Measurements from ENCODE around the gene SMC2.

The SMC2 gene

DNA sequence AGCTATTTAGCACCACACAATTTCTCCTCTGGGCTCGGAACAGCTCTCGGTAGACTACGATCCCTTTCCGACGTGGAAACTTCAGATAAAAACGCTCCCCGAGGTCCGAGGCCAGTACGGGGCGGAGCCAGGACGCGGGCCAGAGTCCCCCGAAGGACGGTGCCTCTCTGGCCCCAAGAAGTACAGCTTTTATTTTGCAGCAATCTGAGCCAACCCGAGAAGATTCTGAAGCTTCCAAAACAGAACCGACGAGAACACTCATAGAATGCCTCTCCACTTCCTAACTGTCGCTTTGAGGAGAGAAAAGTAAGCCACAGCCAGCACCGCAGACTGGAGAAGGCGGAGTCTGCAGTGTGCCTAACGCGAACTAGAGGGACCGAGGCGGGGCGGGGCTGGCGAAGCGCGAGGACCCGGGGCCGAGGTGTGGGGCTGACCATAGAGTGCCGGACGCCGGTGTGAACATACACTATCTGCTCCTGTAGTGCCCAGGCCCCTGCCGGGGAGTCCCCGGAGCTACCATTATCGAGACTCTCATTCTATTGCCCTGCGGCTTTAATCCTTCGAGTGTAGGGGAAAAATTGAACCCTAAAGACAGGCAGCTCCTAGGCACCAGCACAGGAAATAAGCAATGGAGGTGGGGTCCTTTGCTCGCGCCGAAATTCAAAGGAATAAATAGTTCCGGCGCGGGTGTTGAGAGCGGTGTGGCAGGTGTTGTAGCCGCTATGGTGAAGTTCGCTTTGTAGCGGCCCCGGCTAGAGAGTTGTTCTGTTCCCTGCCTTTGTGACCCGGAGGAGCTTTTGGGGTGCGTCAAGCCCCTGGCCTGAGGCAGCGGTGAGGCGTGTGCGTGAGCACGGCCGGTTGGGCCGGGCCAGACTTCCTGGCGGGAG, at the start of gene SMC2:
Gene SMC2, plus strand, starts transcription at position 663 of the 887 bp plus-strand sequence. CDS start 1,076 bp downstream, outside the sequence.
- peaks cover 5% of the 10 kb centered on the region for H3K36me3 ChIP-seq (ENCODE audit: insufficient read depth, low read length)
- H3K4me3 ChIP-seq (ENCODE audit: low read length), result peak within 1 kb of the TSS; percentile 88
- peak within 1 kb of the TSS; percentile 89 for H2AFZ ChIP-seq (ENCODE audit: low read depth, low read length)
- no peaks in the 10 kb centered on the region for H3K9me3 ChIP-seq (ENCODE audit: low read length)
- no peaks in the 10 kb centered on the region for H3K27me3 ChIP-seq (ENCODE audit: insufficient read depth, low read length)
- H3K4me1 ChIP-seq (ENCODE audit: insufficient read depth, low read length), result peaks cover 24% of the 10 kb centered on the region

DNA sequence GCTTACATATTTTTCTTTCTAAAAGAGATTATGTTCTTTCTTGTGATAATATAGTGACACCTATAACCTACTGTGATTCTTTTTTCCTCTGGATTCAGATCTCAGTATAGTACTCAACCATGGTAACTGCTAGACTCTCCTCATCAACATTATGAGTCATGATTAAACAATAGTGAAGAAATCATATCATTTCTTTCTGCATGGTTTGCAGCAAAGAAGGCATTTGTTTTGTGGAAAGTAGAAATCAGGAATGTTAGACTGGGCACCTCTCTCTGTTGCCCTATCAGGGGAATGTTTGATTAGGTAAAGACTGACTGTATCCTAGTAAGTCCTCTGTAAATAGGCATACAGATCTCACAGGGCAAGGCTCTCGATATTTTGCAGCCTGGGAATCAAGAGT, 25.6 kb upstream of the SMC2 start:
- no peaks in the 10 kb centered on the region for H3K27me3 ChIP-seq (ENCODE audit: insufficient read depth, low read length)
- no peaks in the 10 kb centered on the region for H3K4me1 ChIP-seq (ENCODE audit: insufficient read depth, low read length)
- H3K36me3 ChIP-seq (ENCODE audit: insufficient read depth, low read length), result no peaks in the 10 kb centered on the region
- H3K9me3 ChIP-seq (ENCODE audit: low read length), result no peaks in the 10 kb centered on the region
- no peak overlapping the region for H3K4me3 ChIP-seq (ENCODE audit: low read length)
- no peak overlapping the region for H2AFZ ChIP-seq (ENCODE audit: low read depth, low read length)

DNA sequence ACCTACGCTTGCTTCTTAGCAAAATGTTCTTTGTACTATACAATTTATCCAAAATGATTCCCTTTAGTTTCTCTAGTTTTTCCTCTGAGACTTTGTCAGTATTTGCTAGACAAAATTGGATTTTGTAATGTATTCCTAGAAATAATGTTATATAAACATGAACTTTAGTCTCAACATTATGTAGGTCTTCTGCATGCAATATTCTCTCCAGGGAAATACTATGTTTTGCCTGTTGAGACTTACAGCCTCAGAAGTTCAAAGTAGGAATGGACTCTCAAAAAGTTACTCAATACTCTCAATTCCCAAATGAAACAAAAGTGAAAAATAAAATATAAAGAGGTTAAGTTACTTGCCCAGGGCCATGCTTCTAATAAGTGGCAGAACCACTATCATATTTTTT, 24.8 kb upstream of the SMC2 start:
- Histone ChIP-seq H3K9me3 (ENCODE audit: low read length) (no peaks in the 10 kb centered on the region), H2AFZ (ENCODE audit: low read depth, low read length) (no peak overlapping the region), H3K4me3 (ENCODE audit: low read length) (no peak overlapping the region), H3K27me3 (ENCODE audit: insufficient read depth, low read length) (no peaks in the 10 kb centered on the region), H3K4me1 (ENCODE audit: insufficient read depth, low read length) (no peaks in the 10 kb centered on the region), H3K36me3 (ENCODE audit: insufficient read depth, low read length) (no peaks in the 10 kb centered on the region)

DNA sequence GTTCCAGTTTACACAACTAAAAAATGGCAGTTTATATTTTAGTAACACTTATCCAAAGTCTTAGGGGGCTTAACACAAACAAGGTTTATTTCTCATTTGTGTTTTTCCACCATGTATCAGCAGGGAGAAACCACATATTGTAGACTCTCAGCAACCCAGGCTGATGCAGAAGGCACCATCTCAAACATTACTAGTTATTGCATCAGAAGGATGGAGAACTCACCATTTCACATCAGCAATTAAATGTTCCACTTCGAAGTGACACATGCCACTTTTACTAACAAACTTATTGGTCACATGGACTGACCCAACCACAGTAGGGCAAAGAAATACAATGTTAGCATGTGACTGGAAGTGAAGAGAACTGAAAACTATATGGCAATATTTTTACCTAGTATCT, 22.5 kb upstream of the SMC2 start:
- no peaks in the 10 kb centered on the region for H3K36me3 ChIP-seq (ENCODE audit: insufficient read depth, low read length)
- H3K4me3 ChIP-seq (ENCODE audit: low read length), result no peak overlapping the region
- H3K4me1 ChIP-seq (ENCODE audit: insufficient read depth, low read length), result peaks cover 5% of the 10 kb centered on the region
- no peak overlapping the region for H2AFZ ChIP-seq (ENCODE audit: low read depth, low read length)
- H3K9me3 ChIP-seq (ENCODE audit: low read length), result no peaks in the 10 kb centered on the region
- no peaks in the 10 kb centered on the region for H3K27me3 ChIP-seq (ENCODE audit: insufficient read depth, low read length)

DNA sequence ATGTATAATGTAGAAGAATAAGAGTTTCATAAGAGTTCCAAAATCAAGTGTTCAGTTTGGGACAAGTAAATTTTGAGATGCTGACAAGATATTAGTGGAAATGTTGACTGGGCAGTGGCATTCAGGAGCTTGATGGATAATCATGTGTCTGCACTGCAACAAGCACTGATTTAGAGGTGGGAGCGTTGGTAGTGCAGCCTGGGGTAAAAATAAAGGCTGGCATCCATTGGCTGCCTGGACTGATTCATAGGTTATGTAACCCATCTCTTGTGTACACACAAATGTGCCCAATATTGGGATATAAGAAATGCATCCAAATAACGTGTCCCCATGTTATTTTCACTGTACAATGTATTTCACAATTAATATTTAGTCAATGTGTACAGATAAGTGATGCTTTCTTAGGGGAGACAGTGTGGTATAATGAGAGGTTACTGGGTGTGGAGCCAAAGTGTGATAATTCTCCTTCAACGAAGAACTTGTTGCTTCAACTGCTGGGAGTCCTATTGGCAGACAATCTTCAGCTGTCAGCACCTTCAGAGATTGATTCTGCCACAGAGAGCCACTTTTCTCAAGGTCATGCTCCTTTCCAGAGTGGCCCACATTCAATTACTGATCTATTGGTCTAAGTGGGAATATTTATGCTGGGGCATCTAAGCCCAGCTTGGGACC, 20.9 kb upstream of the SMC2 start:
- H3K27me3 ChIP-seq (ENCODE audit: insufficient read depth, low read length), result no peaks in the 10 kb centered on the region
- H3K36me3 ChIP-seq (ENCODE audit: insufficient read depth, low read length), result no peaks in the 10 kb centered on the region
- no peaks in the 10 kb centered on the region for H3K9me3 ChIP-seq (ENCODE audit: low read length)
- no peak overlapping the region for H2AFZ ChIP-seq (ENCODE audit: low read depth, low read length)
- H3K4me3 ChIP-seq (ENCODE audit: low read length), result no peak overlapping the region
- peaks cover 12% of the 10 kb centered on the region for H3K4me1 ChIP-seq (ENCODE audit: insufficient read depth, low read length)

DNA sequence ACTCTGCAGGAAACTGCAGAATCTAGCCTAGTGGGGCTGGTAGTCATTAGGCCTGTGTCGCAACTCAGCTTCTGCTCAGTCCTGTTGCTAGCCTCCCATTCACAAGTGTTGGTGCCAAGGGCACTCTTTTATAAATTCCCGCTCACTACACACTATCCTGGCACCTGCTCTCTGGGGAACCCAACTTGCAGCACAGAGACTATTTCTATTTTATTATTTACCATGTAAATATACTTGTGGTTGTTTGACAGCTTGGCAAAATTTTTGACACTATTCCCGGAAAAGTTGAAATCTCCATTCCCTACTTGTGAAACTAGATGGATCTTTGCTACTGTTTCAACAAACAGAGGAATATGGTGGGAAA, 20.4 kb upstream of the SMC2 start:
- H3K4me1 ChIP-seq (ENCODE audit: insufficient read depth, low read length), result peaks cover 12% of the 10 kb centered on the region
- H3K9me3 ChIP-seq (ENCODE audit: low read length), result no peaks in the 10 kb centered on the region
- H3K27me3 ChIP-seq (ENCODE audit: insufficient read depth, low read length), result no peaks in the 10 kb centered on the region
- H3K4me3 ChIP-seq (ENCODE audit: low read length), result no peak overlapping the region
- no peak overlapping the region for H2AFZ ChIP-seq (ENCODE audit: low read depth, low read length)
- no peaks in the 10 kb centered on the region for H3K36me3 ChIP-seq (ENCODE audit: insufficient read depth, low read length)

DNA sequence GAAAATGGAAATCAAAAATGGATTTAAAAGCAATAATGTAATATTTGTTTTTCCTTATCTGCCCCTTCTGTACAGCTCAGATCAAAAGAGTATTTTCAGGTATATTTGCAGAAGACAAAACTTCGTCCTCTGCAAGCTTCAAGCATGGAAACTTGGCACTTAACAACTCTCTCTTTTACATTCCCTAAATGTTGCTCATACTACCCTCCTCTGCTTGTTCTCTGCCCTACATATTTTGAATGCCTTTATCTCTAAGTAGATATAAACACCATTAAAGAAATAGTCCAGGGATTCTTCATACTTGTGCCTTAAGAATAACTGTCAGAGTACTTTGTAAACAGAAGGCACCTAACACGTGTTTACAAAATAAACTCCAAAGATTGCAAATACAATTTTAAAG, 19.2 kb upstream of the SMC2 start:
- Histone ChIP-seq H3K4me1 (ENCODE audit: insufficient read depth, low read length) (peaks cover 12% of the 10 kb centered on the region), H3K4me3 (ENCODE audit: low read length) (no peak overlapping the region), H3K36me3 (ENCODE audit: insufficient read depth, low read length) (no peaks in the 10 kb centered on the region), H3K9me3 (ENCODE audit: low read length) (no peaks in the 10 kb centered on the region), H3K27me3 (ENCODE audit: insufficient read depth, low read length) (no peaks in the 10 kb centered on the region), H2AFZ (ENCODE audit: low read depth, low read length) (no peak overlapping the region)

DNA sequence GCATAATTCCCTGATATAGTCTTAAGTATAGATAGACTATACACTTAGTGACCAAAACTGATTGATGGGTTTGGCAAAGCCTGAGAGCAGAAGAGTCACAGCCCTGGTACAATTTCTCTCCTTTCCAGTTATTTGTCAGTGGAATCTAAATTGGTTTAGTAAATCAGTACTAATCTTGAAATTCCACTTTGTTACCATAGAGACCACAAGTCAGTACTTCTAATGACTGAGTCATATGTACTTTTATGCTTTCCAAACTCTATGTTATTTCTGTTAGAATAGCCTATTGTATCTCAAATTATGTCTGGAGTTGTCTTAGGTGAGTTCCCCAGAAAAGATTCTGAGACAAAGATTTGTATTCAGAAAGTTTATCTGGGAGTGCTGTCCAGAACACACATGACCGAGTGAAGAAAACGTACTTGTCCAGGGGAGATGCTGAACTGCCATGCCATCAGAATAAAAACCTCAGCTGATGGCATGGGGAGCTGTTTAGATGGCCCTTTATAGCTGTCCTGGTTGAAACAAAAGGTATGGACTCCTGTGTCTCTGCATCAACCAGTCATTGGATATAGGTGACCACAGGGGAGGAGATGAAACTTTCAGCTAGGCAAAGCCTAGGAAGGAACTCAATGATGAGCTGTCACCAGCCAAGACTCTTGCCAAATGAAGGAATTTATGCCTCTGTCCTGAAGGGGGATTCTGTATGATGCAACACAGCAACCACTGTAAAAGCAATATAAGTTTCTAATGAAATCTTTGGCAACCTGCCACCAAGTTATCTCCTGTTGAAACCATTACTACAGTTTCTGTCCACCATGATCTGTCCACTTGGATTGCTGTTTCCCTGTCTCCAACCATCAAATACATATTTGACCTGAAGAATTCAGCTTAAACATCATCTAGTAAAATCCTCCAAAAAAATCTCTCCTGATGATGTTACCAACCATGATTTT, 18.0 kb upstream of the SMC2 start:
- Histone ChIP-seq H3K9me3 (ENCODE audit: low read length) (no peaks in the 10 kb centered on the region), H3K27me3 (ENCODE audit: insufficient read depth, low read length) (no peaks in the 10 kb centered on the region), H3K4me3 (ENCODE audit: low read length) (no peak overlapping the region), H3K4me1 (ENCODE audit: insufficient read depth, low read length) (peaks cover 12% of the 10 kb centered on the region), H3K36me3 (ENCODE audit: insufficient read depth, low read length) (no peaks in the 10 kb centered on the region), H2AFZ (ENCODE audit: low read depth, low read length) (no peak overlapping the region)

DNA sequence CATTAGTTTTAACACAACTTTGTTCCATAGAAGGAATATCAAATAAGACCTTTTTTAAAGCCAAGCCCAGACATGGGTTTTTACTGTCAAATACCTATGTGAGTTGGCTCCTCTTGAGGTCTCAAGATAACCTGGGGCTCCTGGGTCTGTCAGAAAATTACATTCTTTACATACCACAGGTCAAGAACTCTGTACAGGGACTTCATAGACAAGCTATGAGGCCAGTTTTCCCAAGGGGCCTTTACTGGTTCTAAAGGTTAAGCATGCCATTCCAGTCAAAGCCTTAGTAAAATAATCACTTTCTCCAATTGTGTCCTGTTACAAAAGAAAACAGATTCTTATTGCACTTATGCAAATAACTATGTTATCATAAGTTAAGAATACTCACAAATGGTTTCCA, 15.5 kb upstream of the SMC2 start:
- H3K4me1 ChIP-seq (ENCODE audit: insufficient read depth, low read length), result peaks cover 12% of the 10 kb centered on the region
- H3K4me3 ChIP-seq (ENCODE audit: low read length), result no peak overlapping the region
- no peaks in the 10 kb centered on the region for H3K9me3 ChIP-seq (ENCODE audit: low read length)
- no peaks in the 10 kb centered on the region for H3K27me3 ChIP-seq (ENCODE audit: insufficient read depth, low read length)
- H2AFZ ChIP-seq (ENCODE audit: low read depth, low read length), result no peak overlapping the region
- H3K36me3 ChIP-seq (ENCODE audit: insufficient read depth, low read length), result no peaks in the 10 kb centered on the region

DNA sequence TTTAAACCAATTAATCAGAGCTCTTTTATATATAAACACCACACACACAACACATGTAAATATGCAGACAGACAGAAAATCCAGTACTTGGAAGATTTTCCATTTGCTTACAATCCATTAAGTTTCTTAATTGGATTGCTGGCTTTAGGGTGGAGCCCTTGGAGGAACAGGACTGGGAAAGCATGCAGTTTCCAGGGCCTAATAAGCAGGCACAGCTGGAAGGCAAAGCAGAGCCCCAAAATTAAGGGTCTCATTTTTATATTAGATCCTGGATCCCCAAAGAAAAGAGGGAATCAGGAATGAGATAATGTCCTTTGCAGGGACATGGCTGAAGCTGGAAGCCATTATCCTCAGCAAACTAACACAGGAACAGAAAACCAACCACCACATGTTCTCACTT, 13.1 kb upstream of the SMC2 start:
- H3K27me3 ChIP-seq (ENCODE audit: insufficient read depth, low read length), result no peaks in the 10 kb centered on the region
- no peaks in the 10 kb centered on the region for H3K36me3 ChIP-seq (ENCODE audit: insufficient read depth, low read length)
- H3K4me3 ChIP-seq (ENCODE audit: low read length), result no peak overlapping the region
- H3K9me3 ChIP-seq (ENCODE audit: low read length), result no peaks in the 10 kb centered on the region
- peaks cover 8% of the 10 kb centered on the region for H3K4me1 ChIP-seq (ENCODE audit: insufficient read depth, low read length)
- no peak overlapping the region for H2AFZ ChIP-seq (ENCODE audit: low read depth, low read length)

DNA sequence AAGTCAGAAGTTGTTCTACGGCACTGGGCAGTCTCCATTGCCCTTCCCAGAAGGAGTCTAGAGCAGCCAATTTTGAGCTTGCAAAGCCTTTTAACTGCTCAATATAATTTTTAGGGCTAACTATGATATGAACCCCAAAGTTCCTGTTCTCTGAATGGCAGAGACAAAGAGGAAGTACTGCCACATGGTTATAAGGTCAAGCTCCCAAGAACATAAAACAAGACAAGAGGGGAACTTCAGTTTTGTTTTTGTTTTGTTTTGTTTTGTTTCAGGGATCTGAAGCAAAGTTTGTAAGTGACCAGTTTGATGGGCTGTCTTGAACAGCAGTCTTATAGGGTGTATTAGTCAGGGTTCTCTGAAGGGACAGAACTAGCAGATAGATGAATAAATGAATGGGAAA, 11.9 kb upstream of the SMC2 start:
- no peak overlapping the region for H3K4me3 ChIP-seq (ENCODE audit: low read length)
- H3K36me3 ChIP-seq (ENCODE audit: insufficient read depth, low read length), result no peaks in the 10 kb centered on the region
- H3K27me3 ChIP-seq (ENCODE audit: insufficient read depth, low read length), result no peaks in the 10 kb centered on the region
- H3K4me1 ChIP-seq (ENCODE audit: insufficient read depth, low read length), result peaks cover 3% of the 10 kb centered on the region
- H2AFZ ChIP-seq (ENCODE audit: low read depth, low read length), result no peak overlapping the region
- H3K9me3 ChIP-seq (ENCODE audit: low read length), result no peaks in the 10 kb centered on the region

DNA sequence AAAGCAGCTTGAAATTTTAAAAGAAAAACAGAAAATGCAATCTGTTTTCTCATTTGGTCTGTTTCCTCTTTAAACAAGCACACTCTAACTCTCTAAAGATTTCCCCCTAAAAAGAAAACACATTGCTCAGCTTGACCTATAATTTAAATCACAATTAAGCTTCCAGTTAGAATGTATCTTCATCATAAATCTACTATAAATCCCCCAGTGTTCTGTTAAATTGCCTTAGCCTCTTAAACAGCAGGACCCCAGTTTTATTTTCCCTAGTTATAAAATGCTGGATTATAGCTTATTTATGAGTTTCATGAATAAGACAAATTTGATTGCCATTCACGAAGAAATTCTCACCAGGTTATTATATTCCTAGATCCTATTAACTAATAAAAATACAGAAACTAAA, 8.6 kb upstream of the SMC2 start:
- Histone ChIP-seq H3K4me3 (ENCODE audit: low read length) (no peak overlapping the region), H3K36me3 (ENCODE audit: insufficient read depth, low read length) (no peaks in the 10 kb centered on the region), H3K27me3 (ENCODE audit: insufficient read depth, low read length) (no peaks in the 10 kb centered on the region), H3K9me3 (ENCODE audit: low read length) (no peaks in the 10 kb centered on the region), H2AFZ (ENCODE audit: low read depth, low read length) (no peak overlapping the region), H3K4me1 (ENCODE audit: insufficient read depth, low read length) (no peaks in the 10 kb centered on the region)

DNA sequence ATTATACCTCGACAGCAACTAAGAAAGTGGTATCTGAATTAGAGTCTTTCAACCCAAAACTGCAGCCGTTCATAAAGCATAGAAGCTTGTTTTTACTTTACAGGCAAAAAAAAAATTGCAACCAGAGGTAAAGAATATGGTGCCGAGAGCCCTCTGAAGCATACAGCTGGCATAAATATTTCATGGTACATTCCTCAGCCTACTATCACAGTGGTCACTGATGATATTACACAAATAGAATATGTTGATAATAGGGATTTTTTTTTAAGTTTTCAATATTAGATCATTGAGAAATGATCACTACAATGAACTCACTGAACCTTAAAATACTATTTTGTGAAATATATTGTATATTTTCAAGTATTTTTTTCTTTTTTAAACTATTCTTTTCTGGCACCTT, 6.2 kb upstream of the SMC2 start:
- no peak overlapping the region for H2AFZ ChIP-seq (ENCODE audit: low read depth, low read length)
- H3K27me3 ChIP-seq (ENCODE audit: insufficient read depth, low read length), result no peaks in the 10 kb centered on the region
- H3K4me1 ChIP-seq (ENCODE audit: insufficient read depth, low read length), result peaks cover 12% of the 10 kb centered on the region
- H3K9me3 ChIP-seq (ENCODE audit: low read length), result no peaks in the 10 kb centered on the region
- H3K36me3 ChIP-seq (ENCODE audit: insufficient read depth, low read length), result no peaks in the 10 kb centered on the region
- H3K4me3 ChIP-seq (ENCODE audit: low read length), result no peak overlapping the region
